GM23248 (cell line): ENCODE results near the gene HMGB4.

Experiments
- EZH2 ChIP-seq: fragments of 200-600 bp; sonication (generic); IDR thresholded peaks from 2 replicates; pipeline ENCODE4 v1.6.1; 2018; ENCODE audit warnings: antibody characterized with exemption, mild to moderate bottlenecking; ENCODE audit not compliant: insufficient read depth, poor library complexity, severe bottlenecking
- EZH2phosphoT487 ChIP-seq: fragments of 200-600 bp; sonication (generic); IDR thresholded peaks from 2 replicates; pipeline ENCODE4 v1.6.1; 2018; ENCODE audit warnings: antibody characterized with exemption, moderate library complexity, mild to moderate bottlenecking, low read depth; ENCODE audit not compliant: insufficient read depth

GRCh38 chr1:33828654-33829053, 35.2 kb upstream of the HMGB4 start:
- TF ChIP-seq EZH2phosphoT487 (no peak), EZH2 (no peak)
